Skeletal muscle cell (primary cell): ENCODE results near the gene OVCH2.

Experiments used
- DNase-seq: peaks from one replicate; pipeline ENCODE4 v3.0.0-alpha.2; 2010; ENCODE audit warnings: low read depth
- H3K4me3 ChIP-seq: 2 replicates; pipeline ENCODE4 v1.5.1; 2011; ENCODE audit warnings: low read depth, mild to moderate bottlenecking, control low read depth, low read length, moderate library complexity

OVCH2 gene

GRCh38 chr11:7645206-7645605 is 61.1 kb downstream of the OVCH2 start:
- no peak overlapping the region for H3K4me3 ChIP-seq
- no peak for DNase-seq

- no peak for DNase-seq
Observed at GRCh38 chr11:7643314-7643713, 63.0 kb downstream of the OVCH2 start.

GRCh38 chr11:7642747-7643146 is 63.5 kb downstream of the OVCH2 start:
- DNase-seq: no peak

More at GRCh38 chr11:7643314-7643713, 63.0 kb downstream of the OVCH2 start:
- H3K4me3 ChIP-seq: no peak overlapping the region

DNA sequence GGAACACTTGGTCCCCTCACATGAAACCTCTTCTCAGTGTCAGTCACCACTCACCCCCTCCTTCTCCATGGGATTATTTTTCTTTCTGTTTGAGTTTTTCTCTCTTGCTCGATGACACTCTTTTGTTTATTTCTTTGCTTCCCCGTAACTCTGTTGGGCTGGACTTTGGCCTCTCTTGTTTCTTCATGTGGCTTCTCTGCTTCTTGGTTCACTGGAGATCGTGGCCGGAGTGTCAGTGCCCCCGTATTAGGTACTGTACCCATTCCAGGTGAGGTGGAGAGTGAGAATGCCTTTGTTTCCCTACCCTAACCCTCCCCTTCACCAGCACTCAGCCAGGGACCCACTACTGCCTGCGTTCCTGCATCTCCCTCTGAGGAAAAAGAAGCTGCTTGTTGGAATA is 65.5 kb downstream of the OVCH2 start:
- no peak for DNase-seq
- H3K4me3 ChIP-seq: no peak overlapping the region

More at GRCh38 chr11:7642747-7643146, 63.5 kb downstream of the OVCH2 start:
- H3K4me3 ChIP-seq: no peak overlapping the region

GRCh38 chr11:7639643-7640025 is 66.6 kb downstream of the OVCH2 start:
- no peak overlapping the region for H3K4me3 ChIP-seq
- DNase-seq: no peak
